AML-193 (cell line): Measurements from ENCODE around the gene PNCK.

Experiments used
- DNase-seq, 2 experiments: peaks; one replicate each; lab custom pipeline; 2025; lab: John Stamatoyannopoulos, UW

PNCK gene

GRCh38 chrX:153627675-153628111 lies 45.9 kb downstream of the PNCK start:
- DNase-seq = no peak

DNA sequence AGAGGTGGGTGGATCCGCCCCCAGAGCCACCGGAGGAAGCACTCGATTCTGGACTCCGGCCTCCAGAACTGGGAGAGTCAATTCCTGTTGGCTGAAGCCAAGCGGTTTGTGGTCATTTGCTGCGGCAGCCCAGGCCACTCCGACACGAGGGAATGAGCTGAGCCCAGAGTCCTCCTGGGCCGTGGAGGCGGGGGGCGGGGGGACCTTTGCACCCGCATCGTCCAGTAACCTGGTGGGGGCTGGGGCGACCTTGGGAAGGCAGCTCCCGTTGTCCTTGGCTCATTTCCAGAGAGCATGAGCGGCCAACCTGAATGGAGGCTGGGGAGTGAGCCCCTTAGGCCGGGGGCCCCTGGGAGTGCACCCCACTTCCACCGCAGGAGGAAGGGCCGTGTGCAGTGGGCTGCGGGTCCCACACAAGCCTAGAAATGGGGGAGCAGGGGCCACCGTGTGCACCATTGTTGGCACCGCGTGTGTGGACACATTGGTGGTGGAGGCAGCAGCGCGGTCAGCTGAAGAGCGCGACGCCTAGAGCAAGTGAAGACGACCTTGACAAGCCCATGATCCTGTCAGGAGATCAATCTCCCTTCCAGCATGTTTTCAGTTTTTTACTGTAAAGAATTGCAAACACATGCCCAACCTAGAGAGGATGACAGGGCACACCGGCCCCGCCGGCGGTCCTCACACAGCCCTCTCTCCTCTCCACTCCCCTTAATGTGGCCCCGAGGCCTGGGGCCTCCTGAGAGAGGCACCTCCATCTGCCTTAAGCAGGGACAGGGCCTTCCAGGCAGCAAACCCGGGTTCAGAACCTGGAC lies 46.5 kb downstream of the PNCK start:
- DNase-seq = no peak

DNA sequence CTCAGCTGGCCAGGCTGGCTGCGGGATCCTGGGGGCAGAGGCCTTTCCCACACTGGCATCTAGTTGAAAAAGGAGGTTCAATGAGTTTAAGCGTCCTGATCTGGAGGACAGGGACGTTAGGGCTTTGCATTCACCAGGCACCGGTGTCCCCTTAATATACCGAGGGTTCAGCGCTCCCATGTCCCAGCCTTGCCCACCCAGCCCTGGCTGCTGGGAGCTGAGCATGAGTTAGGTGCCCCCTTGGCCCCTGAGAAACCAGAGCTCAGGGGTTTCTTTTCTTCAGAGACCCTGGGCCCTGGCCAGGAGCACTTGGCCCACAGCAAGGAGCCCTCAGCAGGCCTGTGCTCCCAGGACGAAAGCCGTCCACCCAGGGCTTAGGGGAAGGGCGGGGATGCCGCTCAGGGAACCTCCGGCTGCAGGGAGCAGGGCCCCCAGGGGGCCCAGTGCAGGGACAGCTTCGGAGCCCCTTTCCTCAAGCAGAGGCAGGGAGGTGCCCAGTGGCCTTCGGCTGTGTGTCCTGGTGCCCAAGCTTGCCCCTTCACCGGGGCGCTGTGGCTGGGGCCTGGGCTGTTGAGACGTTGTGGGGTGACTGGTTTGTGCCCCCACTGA lies 47.5 kb downstream of the PNCK start:
- DNase-seq = no peak

DNA sequence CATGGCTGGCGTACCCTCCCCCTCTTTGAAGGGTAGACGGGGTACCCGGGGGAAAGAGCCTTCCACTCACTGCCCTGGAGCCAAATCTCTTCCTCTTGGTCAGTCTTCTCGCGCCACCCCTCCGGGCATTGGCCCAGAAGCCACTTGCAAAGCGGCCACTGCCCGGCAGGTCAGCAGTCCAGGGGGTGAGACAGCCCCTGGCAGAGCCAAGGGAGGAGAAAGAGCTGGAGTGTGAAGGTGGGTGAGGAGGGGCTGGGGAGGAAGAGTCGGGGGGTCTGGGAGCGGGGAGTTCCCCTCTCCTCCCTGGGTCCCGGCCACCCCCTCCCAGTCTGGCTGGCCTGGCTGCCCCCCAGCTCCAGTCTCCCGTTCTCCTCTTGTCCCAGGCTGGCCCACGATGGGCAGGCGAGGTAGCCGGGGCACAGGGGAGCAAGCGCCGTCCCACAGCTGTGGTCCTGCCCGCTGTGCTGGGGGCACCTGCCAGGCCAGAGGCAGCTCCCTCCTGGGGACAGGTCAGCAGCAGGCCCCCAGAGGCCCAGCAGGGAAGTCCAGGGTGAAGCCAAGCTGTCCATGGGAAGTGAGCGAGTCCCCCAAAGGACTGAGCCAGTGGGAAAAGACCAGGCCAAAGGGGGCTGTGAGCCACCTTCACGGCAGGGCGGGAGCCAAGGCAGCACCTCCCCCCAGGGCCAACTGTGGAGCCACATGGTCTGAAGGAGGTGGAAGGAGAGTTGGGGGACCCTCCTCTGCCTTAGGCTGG lies 48.2 kb downstream of the PNCK start:
- DNase-seq = no peak

DNA sequence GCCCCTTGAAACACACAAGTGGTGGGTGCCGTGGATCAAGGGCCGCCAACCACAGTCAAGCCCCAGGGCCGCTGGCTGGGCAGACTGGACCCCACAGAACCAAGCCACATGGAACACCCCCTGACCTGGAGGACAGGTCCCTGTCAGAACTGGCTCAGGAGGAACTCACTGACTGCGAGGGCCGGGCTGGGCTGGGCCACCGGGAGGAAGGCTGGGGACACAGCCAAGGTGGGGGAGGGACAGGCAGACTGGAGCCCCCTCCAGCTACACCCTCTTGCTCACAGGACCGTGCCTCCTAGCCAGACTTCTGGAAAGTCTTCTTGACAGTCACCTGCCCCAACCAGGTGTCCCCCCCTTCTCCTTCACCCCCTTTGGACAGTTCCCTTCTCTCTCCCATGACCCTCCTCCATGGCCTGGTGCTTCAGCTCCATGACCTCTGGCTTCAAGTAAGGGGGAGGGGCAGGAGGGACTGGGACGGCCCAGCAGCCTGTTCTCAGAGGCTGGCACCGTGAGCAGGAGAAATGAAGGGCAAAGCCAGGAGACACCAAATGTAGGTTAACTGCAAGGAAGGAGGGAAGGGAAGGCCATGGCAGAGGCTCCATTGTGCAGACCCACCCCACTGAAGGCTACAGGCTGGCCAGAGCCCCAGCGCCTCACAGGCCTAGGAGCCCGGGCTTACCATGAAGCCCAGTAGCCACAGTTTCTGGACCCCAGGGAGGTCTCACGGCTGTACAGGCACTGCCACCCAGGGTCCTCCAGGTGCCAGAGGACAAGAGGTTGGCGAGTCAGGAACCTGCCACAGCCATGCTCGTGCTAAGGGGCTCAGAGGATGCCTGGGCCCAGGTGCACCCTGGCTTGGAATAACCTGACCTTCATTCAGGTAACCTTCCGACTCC lies 49.2 kb downstream of the PNCK start:
- DNase-seq = no peak

DNA sequence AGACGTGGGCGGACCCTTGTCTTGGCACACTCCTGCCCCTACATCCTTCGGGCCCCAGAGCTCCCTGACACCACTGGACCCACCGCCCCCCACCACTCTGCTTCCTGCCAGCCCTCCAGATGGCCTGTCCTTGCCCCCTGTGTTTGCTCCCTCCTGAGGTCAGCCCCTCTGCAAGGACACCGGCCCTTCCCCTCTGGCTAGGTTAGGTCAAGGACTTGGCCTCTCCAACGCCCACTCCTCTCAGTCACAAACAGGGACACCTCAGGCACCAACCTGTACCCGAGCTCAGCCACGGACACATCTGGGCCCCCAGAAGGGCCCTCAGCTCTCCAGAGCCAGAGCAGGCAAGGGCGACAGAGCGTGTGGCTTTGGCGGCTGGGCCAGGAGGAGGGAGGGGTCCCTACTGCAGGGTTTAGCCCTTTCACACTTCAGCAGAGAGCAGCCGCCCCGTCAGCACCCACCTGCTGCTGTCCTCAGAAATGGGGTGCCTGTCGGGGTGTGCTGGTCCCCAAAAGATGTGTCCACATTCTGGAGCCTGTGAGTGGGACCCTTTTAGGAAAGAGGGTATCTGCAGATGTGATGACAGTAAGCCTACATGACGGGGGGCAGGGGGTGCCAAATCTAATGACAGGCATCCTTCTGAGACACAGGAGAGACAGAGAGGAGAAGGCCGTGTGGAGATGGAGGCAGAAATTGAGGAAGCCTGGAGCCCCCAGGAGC lies 50.1 kb downstream of the PNCK start:
- DNase-seq = no peak

DNA sequence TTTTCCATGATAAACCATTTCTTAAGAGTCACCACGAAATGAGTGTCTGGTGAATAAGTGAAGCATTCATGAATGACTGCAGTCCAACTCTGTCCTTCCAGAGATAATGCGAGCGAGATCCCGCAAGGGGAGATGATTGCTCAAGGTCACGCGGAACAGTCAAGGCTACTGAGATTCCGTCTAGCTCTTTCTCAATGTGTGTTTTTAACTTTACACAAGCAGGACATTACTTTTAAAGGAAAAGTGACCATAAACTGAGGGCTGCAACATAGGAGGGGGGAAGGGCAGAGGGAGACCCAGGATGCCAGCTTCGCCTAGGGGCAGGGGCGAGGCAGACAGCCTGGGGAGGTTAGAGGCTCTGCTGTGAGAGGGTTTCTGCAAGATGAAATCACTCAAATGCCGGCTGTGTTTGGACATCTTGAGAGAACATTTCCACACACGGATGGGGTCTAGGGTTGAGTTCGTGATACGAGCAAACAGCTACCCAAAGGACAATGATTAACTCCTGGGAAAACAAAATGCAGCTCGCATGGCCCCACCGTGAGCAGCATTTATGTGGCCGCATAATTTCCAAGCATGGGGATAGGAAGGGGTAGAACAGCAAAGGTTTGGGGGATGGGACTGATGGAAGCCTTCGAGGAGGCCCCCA lies 50.8 kb downstream of the PNCK start:
- no peak for DNase-seq

GRCh38 chrX:153621949-153622598 lies 51.5 kb downstream of the PNCK start:
- no peak for DNase-seq

- DNase-seq = no peak
Observed at GRCh38 chrX:153620576-153620975, 53.0 kb downstream of the PNCK start.
